C1 segment of cervical spinal cord (tissue), 14 donors: ENCODE measurements around the gene WNT3.
A peak's percentile ranks its signal among the peaks of the same experiment; 100 is the strongest.
"Not testable (repeated sequence)": the region's sequence is repeated elsewhere in the genome, so short reads cannot be mapped to it uniquely, and the experiment has no call there.

Experiments
- DNase-seq, 14 donors: peaks; one replicate each; lab custom pipeline; 2025; lab: John Stamatoyannopoulos, UW

The WNT3 gene

GRCh38 chr17:46818316-46818928, at the start of gene WNT3:
TSS of gene WNT3 (minus strand) at chr17:46818692. CDS start at chr17:46818597, 95 bp downstream.
- peak in 2 of 14 donors; percentile 9 to 20 for DNase-seq

- no peak for DNase-seq
Measured at GRCh38 chr17:46866747-46867146, 48.3 kb upstream of the WNT3 start.

GRCh38 chr17:46866325-46866724, 47.8 kb upstream of the WNT3 start:
- DNase-seq = no peak

GRCh38 chr17:46865100-46865499, 46.6 kb upstream of the WNT3 start:
- no peak for DNase-seq

- no peak for DNase-seq
Measured at GRCh38 chr17:46863383-46864121, 45.1 kb upstream of the WNT3 start.

GRCh38 chr17:46862949-46863348, 44.5 kb upstream of the WNT3 start:
- no peak for DNase-seq

- no peak for DNase-seq
Measured at GRCh38 chr17:46859996-46860395, 41.5 kb upstream of the WNT3 start.

- no peak for DNase-seq
Measured at GRCh38 chr17:46857600-46857999, 39.1 kb upstream of the WNT3 start.

GRCh38 chr17:46854948-46855347, 36.5 kb upstream of the WNT3 start:
- DNase-seq = no peak

- DNase-seq = no peak
Measured at GRCh38 chr17:46854515-46854914, 36.0 kb upstream of the WNT3 start.

GRCh38 chr17:46853896-46854444, 35.5 kb upstream of the WNT3 start:
- no peak for DNase-seq

GRCh38 chr17:46851029-46851741, 32.7 kb upstream of the WNT3 start, which contains the start of gene WNT9B:
TSS of gene WNT9B (plus strand) at chr17:46851583. CDS start at chr17:46851639, 56 bp downstream.
- DNase-seq = no peak

GRCh38 chr17:46850688-46851028, 32.2 kb upstream of the WNT3 start:
- DNase-seq = no peak

GRCh38 chr17:46848534-46848933, 30.0 kb upstream of the WNT3 start:
- no peak for DNase-seq

GRCh38 chr17:46847204-46848191, 29.0 kb upstream of the WNT3 start:
- no peak for DNase-seq

- no peak for DNase-seq
Measured at GRCh38 chr17:46842835-46843234, 24.3 kb upstream of the WNT3 start.

GRCh38 chr17:46841561-46842379, 23.3 kb upstream of the WNT3 start:
- DNase-seq = no peak

- not testable (repeated sequence) for DNase-seq
Measured at GRCh38 chr17:46840596-46840995, 22.1 kb upstream of the WNT3 start.

- DNase-seq = no peak
Measured at GRCh38 chr17:46839211-46839610, 20.7 kb upstream of the WNT3 start.

GRCh38 chr17:46837521-46837920, 19.0 kb upstream of the WNT3 start:
- DNase-seq = no peak
